Gastroesophageal sphincter (tissue), 3 donors: ENCODE data around the gene DAAM1.

Experiments used
- EP300 ChIP-seq: sonication (generic); formaldehyde crosslinking; IDR thresholded peaks from one replicate; pipeline ENCODE4 v1.6.1; 2017; ENCODE audit warnings: antibody characterized with exemption, mild to moderate bottlenecking
- TF ChIP-seq, protein P1 (sequence below), 4 experiments: fragments of 200-600 bp in 2 of 4; fragments of 450-650 bp in 2 of 4; sonication (generic) in 1 of 4; IDR thresholded peaks; one replicate each; pipeline ENCODE4 v1.5.1; 2017 to 2019; ENCODE audit warnings: antibody characterized with exemption in 4 of 4, mild to moderate bottlenecking in 2 of 4, moderate library complexity in 2 of 4

- TF ChIP-seq, protein P1, sequence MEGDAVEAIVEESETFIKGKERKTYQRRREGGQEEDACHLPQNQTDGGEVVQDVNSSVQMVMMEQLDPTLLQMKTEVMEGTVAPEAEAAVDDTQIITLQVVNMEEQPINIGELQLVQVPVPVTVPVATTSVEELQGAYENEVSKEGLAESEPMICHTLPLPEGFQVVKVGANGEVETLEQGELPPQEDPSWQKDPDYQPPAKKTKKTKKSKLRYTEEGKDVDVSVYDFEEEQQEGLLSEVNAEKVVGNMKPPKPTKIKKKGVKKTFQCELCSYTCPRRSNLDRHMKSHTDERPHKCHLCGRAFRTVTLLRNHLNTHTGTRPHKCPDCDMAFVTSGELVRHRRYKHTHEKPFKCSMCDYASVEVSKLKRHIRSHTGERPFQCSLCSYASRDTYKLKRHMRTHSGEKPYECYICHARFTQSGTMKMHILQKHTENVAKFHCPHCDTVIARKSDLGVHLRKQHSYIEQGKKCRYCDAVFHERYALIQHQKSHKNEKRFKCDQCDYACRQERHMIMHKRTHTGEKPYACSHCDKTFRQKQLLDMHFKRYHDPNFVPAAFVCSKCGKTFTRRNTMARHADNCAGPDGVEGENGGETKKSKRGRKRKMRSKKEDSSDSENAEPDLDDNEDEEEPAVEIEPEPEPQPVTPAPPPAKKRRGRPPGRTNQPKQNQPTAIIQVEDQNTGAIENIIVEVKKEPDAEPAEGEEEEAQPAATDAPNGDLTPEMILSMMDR (IDR thresholded peaks at IDR 0.05) = no peak
- no peak for TF ChIP-seq EP300
These were observed 9.3 kb downstream of the DAAM1 start for GRCh38 chr14:59197695-59198262.
